BJ (cell line): Measurements from ENCODE around the gene IGSF23. TPM values are rescaled to one million over a fixed set of nuclear protein-coding genes. Genes with fewer than 3 reads are reported as not detected.
A peak's percentile ranks its signal among the peaks of the same experiment; 100 is the strongest.
"Not testable (repeated sequence)": the region's sequence is repeated elsewhere in the genome, so short reads cannot be mapped to it uniquely, and the experiment has no call there.

ENCODE experiments used
- CTCF ChIA-PET: fragments of 350-600 bp; formaldehyde crosslinking; extraction: SDS; loops from one replicate; lab custom pipeline; 2021; ENCODE audit warnings: antibody characterized with exemption, inconsistent platforms; lab: Yijun Ruan, JAX
- POLR2A ChIA-PET: fragments of 300-600 bp; sonication (Branson Sonifier 250); formaldehyde crosslinking; extraction: SDS; loops from one replicate; lab custom pipeline; 2021; ENCODE audit warnings: antibody characterized with exemption; lab: Charles Lee
- DNase-seq: peaks from one replicate; pipeline ENCODE4 v3.0.0-alpha.2; 2011; ENCODE audit warnings: low read depth
- H3K27me3 ChIP-seq: 2 replicates; pipeline ENCODE4 v1.6.0; 2011; ENCODE audit warnings: low read length; ENCODE audit not compliant: control insufficient read depth, insufficient read depth
- H3K36me3 ChIP-seq: 2 replicates; pipeline ENCODE4 v1.5.1; 2011; ENCODE audit warnings: low read length; ENCODE audit not compliant: control insufficient read depth, insufficient read depth
- H3K4me3 ChIP-seq: 2 replicates; pipeline ENCODE4 v1.5.1; 2011; ENCODE audit warnings: low read depth, mild to moderate bottlenecking, control low read depth, low read length
- polyA plus RNA-seq: library from polyadenylated mRNA; depleted of rRNA; stranded (reverse); fragments of >200 nt; gene quantifications from 2 replicates; pipeline ENCODE4 v1.2.3, GENCODE V29; 2011
- TF ChIP-seq, protein P1 (sequence below): IDR thresholded peaks from 2 replicates; pipeline ENCODE4 v1.5.1; 2011; ENCODE audit warnings: low read depth, mild to moderate bottlenecking, control low read depth, inconsistent platforms, low read length, moderate library complexity; ENCODE audit not compliant: insufficient read depth

Gene IGSF23
- polyA plus RNA-seq, 1 experiment: 0.21 TPM

DNA sequence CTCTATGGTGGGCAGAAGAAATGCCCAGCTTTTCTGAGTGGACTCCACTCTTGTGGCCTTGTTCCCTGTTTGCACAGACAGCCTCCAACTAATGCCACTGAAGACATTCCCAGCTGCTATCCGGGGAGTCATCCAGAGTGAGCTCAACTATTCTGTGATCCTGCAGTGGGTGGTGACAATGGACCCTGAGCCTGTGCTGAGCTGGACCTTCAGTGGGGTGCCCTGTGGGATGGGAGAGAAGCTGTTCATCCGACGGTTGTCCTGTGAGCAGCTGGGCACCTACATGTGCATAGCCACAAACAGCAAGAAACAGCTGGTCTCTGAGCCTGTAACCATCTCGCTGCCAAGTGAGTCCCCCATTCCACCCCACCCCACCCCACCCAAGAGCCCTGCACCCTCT lies 10.3 kb downstream of the IGSF23 start:
- ChIA-PET CTCF (interaction anchor here (1.0 to 2.8 kb wide), 5 partner anchors 10 to 52 kb away, joined by 3 to 8 read pairs (median 3); no protein-coding TSS in a partner anchor), POLR2A (no interaction called here)
- H3K4me3 ChIP-seq: no peak overlapping the region
- TF ChIP-seq, protein P1, sequence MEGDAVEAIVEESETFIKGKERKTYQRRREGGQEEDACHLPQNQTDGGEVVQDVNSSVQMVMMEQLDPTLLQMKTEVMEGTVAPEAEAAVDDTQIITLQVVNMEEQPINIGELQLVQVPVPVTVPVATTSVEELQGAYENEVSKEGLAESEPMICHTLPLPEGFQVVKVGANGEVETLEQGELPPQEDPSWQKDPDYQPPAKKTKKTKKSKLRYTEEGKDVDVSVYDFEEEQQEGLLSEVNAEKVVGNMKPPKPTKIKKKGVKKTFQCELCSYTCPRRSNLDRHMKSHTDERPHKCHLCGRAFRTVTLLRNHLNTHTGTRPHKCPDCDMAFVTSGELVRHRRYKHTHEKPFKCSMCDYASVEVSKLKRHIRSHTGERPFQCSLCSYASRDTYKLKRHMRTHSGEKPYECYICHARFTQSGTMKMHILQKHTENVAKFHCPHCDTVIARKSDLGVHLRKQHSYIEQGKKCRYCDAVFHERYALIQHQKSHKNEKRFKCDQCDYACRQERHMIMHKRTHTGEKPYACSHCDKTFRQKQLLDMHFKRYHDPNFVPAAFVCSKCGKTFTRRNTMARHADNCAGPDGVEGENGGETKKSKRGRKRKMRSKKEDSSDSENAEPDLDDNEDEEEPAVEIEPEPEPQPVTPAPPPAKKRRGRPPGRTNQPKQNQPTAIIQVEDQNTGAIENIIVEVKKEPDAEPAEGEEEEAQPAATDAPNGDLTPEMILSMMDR: no peak
- H3K27me3 ChIP-seq: no peaks in the 10 kb centered on the region
- DNase-seq: no peak
- no peaks in the 10 kb centered on the region for H3K36me3 ChIP-seq

DNA sequence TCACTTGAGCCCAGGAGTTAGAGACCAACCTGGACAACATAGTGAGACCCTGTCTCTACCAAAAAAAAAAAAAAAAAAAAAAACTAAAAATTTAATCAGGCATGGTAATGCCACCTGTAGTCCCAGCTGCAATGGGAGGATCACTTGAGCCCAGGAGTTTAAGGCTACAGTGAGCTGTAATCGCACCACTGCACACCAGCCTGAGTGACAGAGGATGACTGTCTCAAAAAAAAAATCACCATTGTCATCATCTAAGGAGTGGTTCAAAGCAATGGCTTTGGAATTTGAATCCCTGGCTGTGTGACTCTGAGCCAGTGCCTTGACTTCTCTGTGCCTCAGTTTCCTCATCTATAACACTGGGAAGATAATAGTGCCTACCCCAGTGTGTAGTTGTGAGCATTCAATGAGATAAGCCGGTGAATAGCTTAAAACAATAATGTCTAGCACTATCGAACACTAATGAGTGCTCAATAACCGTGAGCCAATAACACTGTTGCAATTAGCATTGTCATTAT lies 11.5 kb downstream of the IGSF23 start:
- no peak overlapping the region for H3K4me3 ChIP-seq
- no peaks in the 10 kb centered on the region for H3K27me3 ChIP-seq
- TF ChIP-seq, protein P1: no peak
- H3K36me3 ChIP-seq: peaks cover 3% of the 10 kb centered on the region; the same call in 1 of the 2 replicates
- ChIA-PET POLR2A (no interaction called here), CTCF (interaction anchor here (1.3 to 2.8 kb wide), 3 partner anchors 8 to 54 kb away, joined by 3 to 8 read pairs (median 4); no protein-coding TSS in a partner anchor)
- DNase-seq: no peak

- CTCF ChIA-PET: interaction anchor here (1.0 to 2.8 kb wide), 5 partner anchors 12 to 54 kb away, joined by 4 to 8 read pairs (median 6); no protein-coding TSS in a partner anchor
- POLR2A ChIA-PET, H3K4me3 ChIP-seq, H3K27me3 ChIP-seq, H3K36me3 ChIP-seq, DNase-seq: not testable (repeated sequence)
Observed at GRCh38 chr19:44625637-44626036, 12.3 kb downstream of the IGSF23 start.

DNA sequence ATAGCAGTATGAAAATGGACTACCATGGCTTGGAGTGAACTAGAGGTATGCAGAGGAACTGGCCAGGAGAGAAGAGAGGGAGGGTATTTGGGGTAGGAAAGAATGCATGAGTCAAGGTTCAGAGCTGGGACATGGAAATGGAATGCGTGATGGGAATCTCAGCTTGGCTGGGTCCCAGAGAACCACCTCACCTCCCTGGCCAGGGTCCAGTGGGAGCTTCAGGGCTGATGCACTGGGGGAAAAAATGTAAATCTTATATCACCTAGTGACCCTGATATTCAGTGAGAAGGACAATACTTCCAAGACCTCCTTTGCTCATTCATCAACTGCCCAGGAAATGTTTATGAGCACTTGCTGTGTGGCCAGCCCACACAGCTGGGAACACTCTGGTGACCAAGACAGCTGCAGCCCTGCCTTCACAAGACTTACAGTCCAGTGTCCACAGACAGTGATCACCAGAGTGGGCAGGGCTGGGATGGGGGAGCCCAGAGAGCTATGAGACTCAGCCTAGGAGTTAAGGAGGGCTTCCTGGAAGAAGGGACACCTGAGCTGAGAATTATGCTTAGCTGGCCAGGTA lies 12.8 kb downstream of the IGSF23 start:
- H3K4me3 ChIP-seq: no peak overlapping the region
- H3K36me3 ChIP-seq: peaks cover 3% of the 10 kb centered on the region; the same call in 1 of the 2 replicates
- CTCF ChIA-PET: interaction anchor here (1.0 to 2.3 kb wide), 7 partner anchors 12 to 531 kb away, joined by 3 to 8 read pairs (median 4); no protein-coding TSS in a partner anchor
- POLR2A ChIA-PET: interaction anchor here (0.6 kb wide), 2 partner anchors 19 to 375 kb away, joined by 3 to 5 read pairs; partner anchors contain the start of gene RELB
- TF ChIP-seq, protein P1: no peak
- DNase-seq: peak; percentile 95
- no peaks in the 10 kb centered on the region for H3K27me3 ChIP-seq

DNA sequence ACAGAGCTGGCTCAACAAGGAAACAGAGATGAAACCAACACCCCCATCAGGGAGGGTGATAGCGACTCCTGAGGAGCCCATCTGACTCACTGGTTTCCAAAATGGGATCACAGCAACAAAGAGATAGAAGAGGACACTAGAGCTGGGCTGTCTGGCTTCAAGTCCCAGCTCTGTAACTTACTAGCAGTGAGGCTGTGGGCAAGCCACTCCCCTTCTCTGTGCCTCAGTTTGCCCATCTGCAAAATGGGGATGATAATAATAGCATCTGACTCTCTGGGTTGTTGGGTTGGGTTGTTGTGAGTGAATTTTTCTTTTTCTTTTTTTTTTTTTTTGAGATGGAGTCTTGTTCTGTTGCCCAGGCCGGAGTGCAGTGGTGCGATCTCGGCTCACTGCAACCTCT lies 14.3 kb downstream of the IGSF23 start:
- ChIA-PET POLR2A (no interaction called here), CTCF (interaction anchor here (1.0 to 2.3 kb wide), 3 partner anchors 8 to 39 kb away, joined by 3 to 8 read pairs (median 6); no protein-coding TSS in a partner anchor)
- TF ChIP-seq, protein P1: no peak
- no peak overlapping the region for H3K4me3 ChIP-seq
- no peaks in the 10 kb centered on the region for H3K27me3 ChIP-seq
- DNase-seq: no peak
- peaks cover 3% of the 10 kb centered on the region; the same call in 1 of the 2 replicates for H3K36me3 ChIP-seq
